Loucy (cell line): ENCODE data around the gene ZNF433.

ENCODE experiments used
- EZH2phosphoT487 ChIP-seq: fragments of 200-600 bp; IDR thresholded peaks from 2 replicates; pipeline ENCODE4 v1.6.1; 2018; ENCODE audit warnings: antibody characterized with exemption, mild to moderate bottlenecking, moderate library complexity, borderline replicate concordance
- TF ChIP-seq, protein P1 (sequence below): fragments of 200-600 bp; sonication (generic); conservative IDR thresholded peaks from 2 replicates; pipeline ENCODE4 v1.5.1; 2014; ENCODE audit warnings: mild to moderate bottlenecking, antibody characterized with exemption, low read length

DNA sequence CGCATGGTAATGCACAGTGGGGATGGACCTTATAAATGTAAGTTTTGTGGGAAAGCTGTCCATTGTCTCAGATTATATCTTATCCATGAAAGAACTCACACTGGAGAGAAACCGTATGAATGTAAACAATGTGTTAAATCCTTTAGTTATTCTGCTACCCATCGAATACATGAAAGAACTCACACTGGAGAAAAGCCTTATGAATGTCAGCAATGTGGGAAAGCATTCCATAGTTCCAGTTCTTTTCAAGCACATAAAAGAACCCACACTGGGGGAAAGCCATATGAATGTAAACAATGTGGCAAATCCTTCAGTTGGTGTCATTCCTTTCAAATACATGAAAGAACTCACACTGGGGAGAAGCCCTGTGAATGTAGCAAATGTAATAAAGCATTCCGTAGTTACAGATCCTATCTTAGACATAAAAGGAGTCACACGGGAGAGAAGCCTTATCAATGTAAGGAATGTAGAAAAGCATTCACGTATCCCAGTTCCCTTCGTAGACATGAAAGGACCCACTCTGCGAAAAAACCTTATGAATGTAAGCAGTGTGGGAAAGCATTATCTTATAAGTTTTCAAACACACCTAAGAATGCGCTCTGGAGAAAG, 56.9 kb downstream of the ZNF433 start:
- TF ChIP-seq, protein P1, sequence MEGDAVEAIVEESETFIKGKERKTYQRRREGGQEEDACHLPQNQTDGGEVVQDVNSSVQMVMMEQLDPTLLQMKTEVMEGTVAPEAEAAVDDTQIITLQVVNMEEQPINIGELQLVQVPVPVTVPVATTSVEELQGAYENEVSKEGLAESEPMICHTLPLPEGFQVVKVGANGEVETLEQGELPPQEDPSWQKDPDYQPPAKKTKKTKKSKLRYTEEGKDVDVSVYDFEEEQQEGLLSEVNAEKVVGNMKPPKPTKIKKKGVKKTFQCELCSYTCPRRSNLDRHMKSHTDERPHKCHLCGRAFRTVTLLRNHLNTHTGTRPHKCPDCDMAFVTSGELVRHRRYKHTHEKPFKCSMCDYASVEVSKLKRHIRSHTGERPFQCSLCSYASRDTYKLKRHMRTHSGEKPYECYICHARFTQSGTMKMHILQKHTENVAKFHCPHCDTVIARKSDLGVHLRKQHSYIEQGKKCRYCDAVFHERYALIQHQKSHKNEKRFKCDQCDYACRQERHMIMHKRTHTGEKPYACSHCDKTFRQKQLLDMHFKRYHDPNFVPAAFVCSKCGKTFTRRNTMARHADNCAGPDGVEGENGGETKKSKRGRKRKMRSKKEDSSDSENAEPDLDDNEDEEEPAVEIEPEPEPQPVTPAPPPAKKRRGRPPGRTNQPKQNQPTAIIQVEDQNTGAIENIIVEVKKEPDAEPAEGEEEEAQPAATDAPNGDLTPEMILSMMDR = no peak
- TF ChIP-seq EZH2phosphoT487 = no peak
